HepG2 (cell line): ENCODE data around the gene DOCK1. TPM values are rescaled to one million over a fixed set of nuclear protein-coding genes. Genes with fewer than 3 reads are reported as not detected.

Source experiments
- ATAC-seq: fragments of 200-7000 bp; cut with Tn5 transposase; 3 replicates; pipeline ENCODE4 v1.9.1; 2020; ENCODE audit warnings: mild to moderate bottlenecking, moderate library complexity
- BruUV-seq: library from RNA; stranded (reverse); fragments of 400-500 nt; replicated peaks from 2 replicates; lab custom pipeline; 2021; lab: Mats Ljungman, UMichigan
- CTCF ChIA-PET: fragments of 300-600 bp; formaldehyde crosslinking; extraction: SDS; loops from one replicate; lab custom pipeline; 2021; ENCODE audit warnings: low total read pairs, inconsistent platforms, low intra/inter-chr PET ratio; lab: Yijun Ruan, JAX
- POLR2A ChIA-PET: fragments of 350-600 bp; sonication (Branson Sonifier 250); formaldehyde crosslinking; loops from one replicate; lab custom pipeline; 2020; ENCODE audit warnings: antibody characterized with exemption, inconsistent platforms; lab: Yijun Ruan, JAX
- DNase-seq: peaks from one replicate; pipeline ENCODE4 v3.0.0-alpha.2; 2015; ENCODE audit warnings: low spot score
- FAIRE-seq: peaks from 3 replicates; lab custom pipeline; 2011; peaks lifted over from hg19 to GRCh38; lab: Jason Lieb, UNC
- H2AFZ ChIP-seq: one replicate; pipeline ENCODE4 v1.6.1; 2011; ENCODE audit warnings: low read length, inconsistent platforms
- H3K27ac ChIP-seq: fragments of 300-600 bp; 3 replicates; pipeline ENCODE4 v1.8.0; 2011; ENCODE audit warnings: mixed run types, mild to moderate bottlenecking, mixed read lengths, low read length, inconsistent platforms; ENCODE audit not compliant: insufficient read depth; ENCODE audit errors: extremely low read length
- H3K27me3 ChIP-seq, 2 experiments: fragments of 200-600 bp in 1 of 2; 2 replicates in 1 of 2; 3 replicates in 1 of 2; pipeline versions ENCODE4 v1.6.0 to v1.8.0; 2011; ENCODE audit warnings: low read length in 2 of 2, mild to moderate bottlenecking in 2 of 2, moderate library complexity in 2 of 2, inconsistent platforms in 1 of 2; ENCODE audit not compliant: insufficient read depth in 2 of 2, control insufficient read depth in 1 of 2
- H3K36me3 ChIP-seq, 2 experiments: fragments of 200-600 bp in 1 of 2; replicated peaks in 1 of 2; 2 replicates in 1 of 2; 3 replicates in 1 of 2; pipeline versions ENCODE4 v1.5.1 to v1.8.0; 2011; ENCODE audit warnings: low read length in 2 of 2, inconsistent platforms in 1 of 2; ENCODE audit not compliant: insufficient read depth in 2 of 2, control insufficient read depth in 1 of 2
- H3K4me1 ChIP-seq: 2 replicates; pipeline ENCODE4 v1.5.1; 2012; ENCODE audit warnings: low read length, inconsistent platforms; ENCODE audit not compliant: insufficient read depth
- H3K4me2 ChIP-seq: 2 replicates; pipeline ENCODE4 v1.6.0; 2011; ENCODE audit warnings: low read depth, low read length, inconsistent platforms
- H3K4me3 ChIP-seq, 3 experiments: fragments of 200-600 bp in 1 of 3; sonication (generic), shearing (Covaris generic) in 1 of 3; replicated peaks in 1 of 3; 2 replicates each; pipeline ENCODE4 v1.5.1; 2011 to 2016; ENCODE audit warnings: low read length in 3 of 3, inconsistent platforms in 2 of 3, low read depth in 2 of 3, mild to moderate bottlenecking in 2 of 3, control low read depth in 1 of 3, mixed read lengths in 1 of 3; ENCODE audit not compliant: insufficient read depth in 1 of 3
- H3K79me2 ChIP-seq: one replicate; pipeline ENCODE4 v1.6.1; 2011; ENCODE audit warnings: low read length, inconsistent platforms; ENCODE audit not compliant: insufficient read depth
- H3K9ac ChIP-seq: 2 replicates; pipeline ENCODE4 v1.6.0; 2011; ENCODE audit warnings: mild to moderate bottlenecking, low read depth, low read length, inconsistent platforms; ENCODE audit not compliant: insufficient read depth
- H3K9me3 ChIP-seq: 2 replicates; pipeline ENCODE4 v1.5.1; 2012; ENCODE audit warnings: mild to moderate bottlenecking, low read length
- H4K20me1 ChIP-seq: 2 replicates; pipeline ENCODE4 v1.6.0; 2011; ENCODE audit warnings: inconsistent platforms, mild to moderate bottlenecking, low read length, moderate library complexity; ENCODE audit not compliant: insufficient read depth
- FOXC1 ChIP-seq: sonication (generic); formaldehyde crosslinking; IDR thresholded peaks from 2 replicates; pipeline ENCODE4 v1.8.0; 2022; ENCODE audit warnings: mild to moderate bottlenecking, missing genetic modification reagents, borderline replicate concordance
- MYNN ChIP-seq: sonication (generic); formaldehyde crosslinking; IDR thresholded peaks from 2 replicates; pipeline ENCODE4 v1.4.0; 2020; ENCODE audit warnings: mild to moderate bottlenecking, low read depth, missing genetic modification reagents
- NCOR1 ChIP-seq: fragments of 200-600 bp; sonication (generic); IDR thresholded peaks from 2 replicates; pipeline ENCODE4 v1.7.0; 2017; ENCODE audit warnings: antibody characterized with exemption, low read length, borderline replicate concordance
- RBM39 ChIP-seq: fragments of 200-400 bp; formaldehyde crosslinking; IDR thresholded peaks from one replicate; pipeline ENCODE4 v1.6.1; 2018; ENCODE audit warnings: antibody characterized with exemption, mild to moderate bottlenecking, low read depth, low read length; ENCODE audit not compliant: poor library complexity, severe bottlenecking
- RXRA ChIP-seq: sonication (generic); formaldehyde crosslinking; IDR thresholded peaks from 2 replicates; pipeline ENCODE4 v1.5.1; 2020; ENCODE audit warnings: missing genetic modification reagents
- SCMH1 ChIP-seq: sonication (generic); formaldehyde crosslinking; IDR thresholded peaks from 2 replicates; pipeline ENCODE4 v1.9.0; 2021; ENCODE audit warnings: missing genetic modification reagents, mild to moderate bottlenecking, borderline replicate concordance
- SRSF1 ChIP-seq: fragments of 200-400 bp; formaldehyde crosslinking; optimal IDR thresholded peaks from 2 replicates; pipeline ENCODE3; 2017; ENCODE audit warnings: mild to moderate bottlenecking, low read depth, low read length, moderate library complexity
- ZNF20 ChIP-seq: sonication (generic); formaldehyde crosslinking; IDR thresholded peaks from 2 replicates; pipeline ENCODE4 v1.4.0; 2020; ENCODE audit warnings: mild to moderate bottlenecking, moderate library complexity, missing genetic modification reagents
- ZNF343 ChIP-seq: sonication (generic); formaldehyde crosslinking; IDR thresholded peaks from 2 replicates; pipeline ENCODE4 v1.4.0; 2020; ENCODE audit warnings: mild to moderate bottlenecking, missing genetic modification reagents
- ZNF44 ChIP-seq: sonication (generic); formaldehyde crosslinking; IDR thresholded peaks from 2 replicates; pipeline ENCODE4 v1.5.1; 2020; ENCODE audit warnings: mild to moderate bottlenecking, missing genetic modification reagents
- ZNF670 ChIP-seq: sonication (generic); formaldehyde crosslinking; IDR thresholded peaks from 2 replicates; pipeline ENCODE4 v1.8.0; 2022; ENCODE audit warnings: mild to moderate bottlenecking, missing genetic modification reagents, borderline replicate concordance
- WGBS: methylation state at CpG from one replicate; pipeline ENCODE4 v1.1.6; 2017; ENCODE audit warnings: low lambda C conversion rate; 5-methylcytosine and 5-hydroxymethylcytosine counted together
- in situ Hi-C: cut with HindIII; loops from 2 replicates; pipeline ENCODE4 v1.10.0; 2017; ENCODE audit warnings: low pct_unique_long_range_greater_than_20kb; ENCODE audit not compliant: extremely low pct_ligation_motif_present
- intact Hi-C: fragments of 100-400 bp; cut with micrococcal nuclease; formaldehyde crosslinking; loops from one replicate; pipeline ENCODE4 v1.10.0; 2022; ENCODE audit not compliant: unreplicated experiment
- polyA plus RNA-seq, 8 experiments: library from polyadenylated mRNA; depleted of rRNA in 3 of 8; stranded (reverse) in 7 of 8; unstranded in 1 of 8; fragments of >200 nt; fragmentation: Illumina TruSeq in 4 of 8; extraction: Trizol in 4 of 8; gene quantifications; 2 replicates each; pipeline versions ENCODE4 v1.2.1 to v1.2.3, GENCODE V29; 2011 to 2016; ENCODE audit warnings: low read depth in 4 of 8, missing spikeins in 1 of 8, mixed read lengths in 1 of 8; ENCODE audit not compliant: insufficient read depth in 1 of 8
- total RNA-seq, 5 experiments: library from RNA; depleted of rRNA; stranded (reverse); fragments of >200 nt; fragmentation: Illumina TruSeq; extraction: Trizol; gene quantifications; 2 replicates each; pipeline ENCODE4 v1.2.3, GENCODE V29; 2016; ENCODE audit warnings: low read depth in 1 of 5
- TF ChIP-seq, protein P1 (sequence below): sonication (generic); formaldehyde crosslinking; IDR thresholded peaks from 2 replicates; pipeline ENCODE4 v1.4.0; 2020; ENCODE audit warnings: missing genetic modification reagents, borderline replicate concordance
- TF ChIP-seq, protein P2 (sequence below): IDR thresholded peaks from 2 replicates; pipeline ENCODE4 v1.6.1; 2012; ENCODE audit warnings: inconsistent platforms
- TF ChIP-seq, protein P3 (sequence below), 2 experiments: IDR thresholded peaks; 2 replicates each; pipeline ENCODE4 v1.6.1; 2011 to 2012; ENCODE audit warnings: low read length in 2 of 2, borderline replicate concordance in 1 of 2, low read depth in 1 of 2, mild to moderate bottlenecking in 1 of 2, moderate library complexity in 1 of 2
- TF ChIP-seq, protein P4 (sequence below): sonication (generic); formaldehyde crosslinking; IDR thresholded peaks from 2 replicates; pipeline ENCODE4 v1.9.0; 2021; ENCODE audit warnings: missing genetic modification reagents, borderline replicate concordance

The DOCK1 gene
- total and polyA plus RNA-seq, 2 of the 13 experiments (the other 11 are each of a cell fraction or from before 2014, with no cell fraction given): 8.3 to 25.5 TPM

DNA sequence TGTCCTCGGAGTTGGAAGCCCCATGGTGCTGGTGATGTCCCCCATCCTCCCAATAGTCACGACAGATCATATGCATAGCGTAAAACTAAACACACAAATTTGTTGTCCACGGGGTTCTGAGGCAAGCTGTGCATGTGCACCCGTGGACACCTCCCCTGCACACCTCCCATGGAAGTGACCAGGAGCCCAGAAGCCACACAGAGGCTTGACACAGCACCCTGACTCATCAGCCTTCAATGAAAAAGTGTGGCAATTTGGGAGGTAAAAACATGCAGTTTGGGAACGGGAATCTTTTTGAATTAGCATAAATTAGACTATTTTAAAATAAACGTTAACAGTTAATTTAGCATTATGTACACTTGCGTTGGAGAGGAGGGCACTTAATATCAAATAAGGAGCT lies 554.7 kb downstream of the DOCK1 start:
- ChIA-PET CTCF (no interaction called here), POLR2A (no interaction called here)
- no peak overlapping the region for H3K27ac ChIP-seq
- no peaks in the 10 kb centered on the region for H3K36me3 ChIP-seq
- H3K27me3 ChIP-seq: peaks cover 0 to 10% of the 10 kb centered on the region in 2 experiments; a peak in 1 of 5 replicates
- no peak for ATAC-seq
- in situ Hi-C loops (no loop called here), intact Hi-C loops (no loop called here)
- H4K20me1 ChIP-seq: no peaks in the 10 kb centered on the region
- no peak overlapping the region for H2AFZ ChIP-seq
- 6% methylated on average over 6 of the region's 8 CpGs for WGBS
- no peaks in the 10 kb centered on the region for H3K4me1 ChIP-seq
- H3K9me3 ChIP-seq: no peaks in the 10 kb centered on the region
- BruUV-seq: no TSS peak
- H3K9ac ChIP-seq: no peak overlapping the region
- no peak overlapping the region for H3K4me2 ChIP-seq
- no peaks in the 10 kb centered on the region for H3K79me2 ChIP-seq
- no peak for FAIRE-seq
- DNase-seq: no peak
- H3K4me3 ChIP-seq: no peak overlapping the region
- TF ChIP-seq RBM39: no peak
- TF ChIP-seq MYNN (CRISPR knock-in tag): no peak
- TF ChIP-seq SCMH1 (CRISPR knock-in tag): no peak
- TF ChIP-seq NCOR1: no peak
- no peak for TF ChIP-seq FOXC1
- no peak for TF ChIP-seq SRSF1
- TF ChIP-seq, protein P1, sequence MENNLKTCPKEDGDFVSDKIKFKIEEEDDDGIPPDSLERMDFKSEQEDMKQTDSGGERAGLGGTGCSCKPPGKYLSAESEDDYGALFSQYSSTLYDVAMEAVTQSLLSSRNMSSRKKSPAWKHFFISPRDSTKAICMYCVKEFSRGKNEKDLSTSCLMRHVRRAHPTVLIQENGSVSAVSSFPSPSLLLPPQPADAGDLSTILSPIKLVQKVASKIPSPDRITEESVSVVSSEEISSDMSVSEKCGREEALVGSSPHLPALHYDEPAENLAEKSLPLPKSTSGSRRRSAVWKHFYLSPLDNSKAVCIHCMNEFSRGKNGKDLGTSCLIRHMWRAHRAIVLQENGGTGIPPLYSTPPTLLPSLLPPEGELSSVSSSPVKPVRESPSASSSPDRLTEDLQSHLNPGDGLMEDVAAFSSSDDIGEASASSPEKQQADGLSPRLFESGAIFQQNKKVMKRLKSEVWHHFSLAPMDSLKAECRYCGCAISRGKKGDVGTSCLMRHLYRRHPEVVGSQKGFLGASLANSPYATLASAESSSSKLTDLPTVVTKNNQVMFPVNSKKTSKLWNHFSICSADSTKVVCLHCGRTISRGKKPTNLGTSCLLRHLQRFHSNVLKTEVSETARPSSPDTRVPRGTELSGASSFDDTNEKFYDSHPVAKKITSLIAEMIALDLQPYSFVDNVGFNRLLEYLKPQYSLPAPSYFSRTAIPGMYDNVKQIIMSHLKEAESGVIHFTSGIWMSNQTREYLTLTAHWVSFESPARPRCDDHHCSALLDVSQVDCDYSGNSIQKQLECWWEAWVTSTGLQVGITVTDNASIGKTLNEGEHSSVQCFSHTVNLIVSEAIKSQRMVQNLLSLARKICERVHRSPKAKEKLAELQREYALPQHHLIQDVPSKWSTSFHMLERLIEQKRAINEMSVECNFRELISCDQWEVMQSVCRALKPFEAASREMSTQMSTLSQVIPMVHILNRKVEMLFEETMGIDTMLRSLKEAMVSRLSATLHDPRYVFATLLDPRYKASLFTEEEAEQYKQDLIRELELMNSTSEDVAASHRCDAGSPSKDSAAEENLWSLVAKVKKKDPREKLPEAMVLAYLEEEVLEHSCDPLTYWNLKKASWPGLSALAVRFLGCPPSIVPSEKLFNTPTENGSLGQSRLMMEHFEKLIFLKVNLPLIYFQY (CRISPR knock-in tag): no peak
- TF ChIP-seq, protein P2, sequence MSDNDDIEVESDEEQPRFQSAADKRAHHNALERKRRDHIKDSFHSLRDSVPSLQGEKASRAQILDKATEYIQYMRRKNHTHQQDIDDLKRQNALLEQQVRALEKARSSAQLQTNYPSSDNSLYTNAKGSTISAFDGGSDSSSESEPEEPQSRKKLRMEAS: no peak
- no peak for TF ChIP-seq ZNF44
- TF ChIP-seq RXRA (CRISPR knock-in tag): no peak
- TF ChIP-seq, protein P3, sequence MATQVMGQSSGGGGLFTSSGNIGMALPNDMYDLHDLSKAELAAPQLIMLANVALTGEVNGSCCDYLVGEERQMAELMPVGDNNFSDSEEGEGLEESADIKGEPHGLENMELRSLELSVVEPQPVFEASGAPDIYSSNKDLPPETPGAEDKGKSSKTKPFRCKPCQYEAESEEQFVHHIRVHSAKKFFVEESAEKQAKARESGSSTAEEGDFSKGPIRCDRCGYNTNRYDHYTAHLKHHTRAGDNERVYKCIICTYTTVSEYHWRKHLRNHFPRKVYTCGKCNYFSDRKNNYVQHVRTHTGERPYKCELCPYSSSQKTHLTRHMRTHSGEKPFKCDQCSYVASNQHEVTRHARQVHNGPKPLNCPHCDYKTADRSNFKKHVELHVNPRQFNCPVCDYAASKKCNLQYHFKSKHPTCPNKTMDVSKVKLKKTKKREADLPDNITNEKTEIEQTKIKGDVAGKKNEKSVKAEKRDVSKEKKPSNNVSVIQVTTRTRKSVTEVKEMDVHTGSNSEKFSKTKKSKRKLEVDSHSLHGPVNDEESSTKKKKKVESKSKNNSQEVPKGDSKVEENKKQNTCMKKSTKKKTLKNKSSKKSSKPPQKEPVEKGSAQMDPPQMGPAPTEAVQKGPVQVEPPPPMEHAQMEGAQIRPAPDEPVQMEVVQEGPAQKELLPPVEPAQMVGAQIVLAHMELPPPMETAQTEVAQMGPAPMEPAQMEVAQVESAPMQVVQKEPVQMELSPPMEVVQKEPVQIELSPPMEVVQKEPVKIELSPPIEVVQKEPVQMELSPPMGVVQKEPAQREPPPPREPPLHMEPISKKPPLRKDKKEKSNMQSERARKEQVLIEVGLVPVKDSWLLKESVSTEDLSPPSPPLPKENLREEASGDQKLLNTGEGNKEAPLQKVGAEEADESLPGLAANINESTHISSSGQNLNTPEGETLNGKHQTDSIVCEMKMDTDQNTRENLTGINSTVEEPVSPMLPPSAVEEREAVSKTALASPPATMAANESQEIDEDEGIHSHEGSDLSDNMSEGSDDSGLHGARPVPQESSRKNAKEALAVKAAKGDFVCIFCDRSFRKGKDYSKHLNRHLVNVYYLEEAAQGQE (IDR thresholded peaks at IDR 0.05; ENCODE audit: borderline replicate concordance in 1 of 2, low read depth in 1 of 2, low read length in 2 of 2): no peak
- no peak for TF ChIP-seq ZNF670 (CRISPR knock-in tag)
- TF ChIP-seq ZNF343 (CRISPR knock-in tag): no peak
- TF ChIP-seq ZNF20: no peak
- TF ChIP-seq, protein P4, sequence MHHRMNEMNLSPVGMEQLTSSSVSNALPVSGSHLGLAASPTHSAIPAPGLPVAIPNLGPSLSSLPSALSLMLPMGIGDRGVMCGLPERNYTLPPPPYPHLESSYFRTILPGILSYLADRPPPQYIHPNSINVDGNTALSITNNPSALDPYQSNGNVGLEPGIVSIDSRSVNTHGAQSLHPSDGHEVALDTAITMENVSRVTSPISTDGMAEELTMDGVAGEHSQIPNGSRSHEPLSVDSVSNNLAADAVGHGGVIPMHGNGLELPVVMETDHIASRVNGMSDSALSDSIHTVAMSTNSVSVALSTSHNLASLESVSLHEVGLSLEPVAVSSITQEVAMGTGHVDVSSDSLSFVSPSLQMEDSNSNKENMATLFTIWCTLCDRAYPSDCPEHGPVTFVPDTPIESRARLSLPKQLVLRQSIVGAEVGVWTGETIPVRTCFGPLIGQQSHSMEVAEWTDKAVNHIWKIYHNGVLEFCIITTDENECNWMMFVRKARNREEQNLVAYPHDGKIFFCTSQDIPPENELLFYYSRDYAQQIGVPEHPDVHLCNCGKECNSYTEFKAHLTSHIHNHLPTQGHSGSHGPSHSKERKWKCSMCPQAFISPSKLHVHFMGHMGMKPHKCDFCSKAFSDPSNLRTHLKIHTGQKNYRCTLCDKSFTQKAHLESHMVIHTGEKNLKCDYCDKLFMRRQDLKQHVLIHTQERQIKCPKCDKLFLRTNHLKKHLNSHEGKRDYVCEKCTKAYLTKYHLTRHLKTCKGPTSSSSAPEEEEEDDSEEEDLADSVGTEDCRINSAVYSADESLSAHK (CRISPR knock-in tag): no peak
